COLO829 (cell line): Measurements from ENCODE around the gene ARHGEF12.
A peak's percentile ranks its signal among the peaks of the same experiment; 100 is the strongest.

ENCODE experiments used
- DNase-seq: peaks from one replicate; pipeline ENCODE4 v3.0.0; 2012; ENCODE audit warnings: low spot score

ARHGEF12 gene

DNA sequence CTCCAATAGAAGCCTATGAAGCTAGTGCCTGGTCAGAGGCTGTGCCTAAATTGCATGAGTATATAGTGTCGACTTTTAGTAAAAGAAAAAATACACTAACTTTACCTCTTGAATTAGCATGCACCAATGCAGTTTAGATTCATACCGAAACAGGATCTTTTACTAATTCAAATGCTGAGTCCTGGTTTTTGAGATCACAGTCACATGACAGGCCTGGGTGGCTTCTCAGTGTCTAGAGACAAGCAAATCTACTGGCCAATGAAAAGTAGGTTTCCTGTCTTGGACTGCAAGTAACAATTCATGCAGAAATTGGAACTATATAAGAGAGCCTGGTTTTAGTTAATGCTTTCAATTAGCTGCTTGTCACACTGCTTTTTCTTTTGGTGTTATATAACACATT lies 7.2 kb downstream of the ARHGEF12 start:
- DNase-seq: no peak

DNA sequence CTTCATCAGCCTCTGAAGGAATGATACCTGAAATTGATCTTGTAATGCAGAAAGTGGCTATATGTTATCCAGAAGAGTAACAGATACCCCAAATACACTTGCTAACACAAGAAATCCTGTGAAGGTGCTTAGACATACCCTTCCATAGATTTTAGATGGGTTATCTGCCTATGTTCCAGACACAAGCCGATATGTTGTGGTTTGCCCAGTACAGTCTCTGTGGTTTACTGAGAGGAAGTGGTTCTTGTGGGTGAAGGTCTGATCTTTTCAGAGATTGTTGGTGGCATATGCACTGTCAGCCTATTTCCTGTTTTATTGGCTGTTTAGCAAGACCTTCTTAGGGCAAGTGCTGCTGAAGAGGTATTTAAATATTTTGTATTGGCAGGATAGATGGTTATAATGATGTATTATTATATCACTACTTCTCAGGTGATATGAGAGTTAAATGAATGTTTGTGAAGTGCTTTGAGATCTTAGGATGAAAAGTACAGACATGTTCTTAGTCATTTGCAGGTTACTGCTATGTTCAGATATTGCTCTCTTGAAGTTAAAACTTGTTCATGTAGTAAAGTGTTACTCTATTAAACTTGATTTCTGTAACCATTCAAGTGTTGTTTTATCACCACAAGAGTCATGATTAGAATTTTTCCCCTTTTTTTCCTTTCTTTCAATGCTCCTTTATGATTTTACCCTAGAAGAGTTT lies 8.2 kb downstream of the ARHGEF12 start:
- peak; percentile 50 for DNase-seq

DNA sequence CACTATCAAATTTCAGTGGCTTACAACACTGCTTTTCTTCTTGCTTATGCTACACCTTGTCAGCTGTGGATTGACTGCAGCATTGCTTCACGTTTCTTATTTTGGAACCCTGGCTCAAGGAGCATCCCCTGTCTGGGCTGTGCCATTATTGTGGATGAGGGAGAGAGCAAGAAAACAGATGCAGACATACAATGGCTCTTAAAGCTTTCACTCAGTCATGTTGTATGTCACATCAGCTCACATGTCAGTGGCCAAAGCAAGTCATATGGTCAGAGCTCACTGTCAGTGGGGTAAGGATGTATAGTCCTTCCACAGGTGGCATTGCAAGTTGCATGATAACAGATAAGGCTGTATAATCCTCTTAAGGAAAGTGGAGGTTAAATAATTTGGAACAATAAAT lies 10.0 kb downstream of the ARHGEF12 start:
- no peak for DNase-seq

DNA sequence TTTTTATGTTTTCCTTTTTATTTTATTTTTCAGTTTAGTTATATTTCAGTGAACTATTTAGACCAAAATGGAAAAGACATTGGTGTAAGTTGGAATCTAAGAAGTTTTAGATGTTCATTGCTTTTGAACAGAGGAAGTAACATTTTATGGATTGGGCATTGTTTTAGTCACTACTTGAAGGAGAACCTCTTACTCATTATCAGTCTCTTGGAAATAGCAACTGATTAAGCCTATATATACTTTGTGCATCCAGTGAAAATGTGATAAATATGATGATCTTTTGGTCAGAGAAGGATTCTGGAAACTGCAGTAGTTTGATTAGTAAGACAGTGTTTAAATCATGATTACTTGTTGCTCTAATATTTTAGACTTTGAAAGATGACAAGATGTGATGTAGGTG lies 14.4 kb downstream of the ARHGEF12 start:
- no peak for DNase-seq

DNA sequence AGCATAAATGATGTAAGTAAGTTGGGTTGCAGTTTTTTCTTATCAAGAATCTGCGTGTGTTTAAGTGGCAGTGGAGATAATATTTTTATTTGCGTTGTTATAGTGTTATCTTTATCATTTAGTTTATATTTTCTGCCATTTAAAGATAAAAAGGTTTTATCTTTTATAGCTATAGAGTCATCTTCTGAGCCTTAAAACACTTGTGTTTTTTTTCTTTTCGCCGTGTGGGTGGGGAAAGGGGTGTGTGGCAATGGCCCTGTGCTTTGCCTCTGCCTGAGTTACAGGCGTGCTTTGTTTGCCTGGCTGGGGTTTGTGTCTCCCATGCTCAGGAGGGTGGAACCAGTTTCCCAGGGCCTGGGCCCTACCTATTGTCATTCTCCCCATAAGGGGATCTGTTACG lies 16.2 kb downstream of the ARHGEF12 start:
- no peak for DNase-seq

DNA sequence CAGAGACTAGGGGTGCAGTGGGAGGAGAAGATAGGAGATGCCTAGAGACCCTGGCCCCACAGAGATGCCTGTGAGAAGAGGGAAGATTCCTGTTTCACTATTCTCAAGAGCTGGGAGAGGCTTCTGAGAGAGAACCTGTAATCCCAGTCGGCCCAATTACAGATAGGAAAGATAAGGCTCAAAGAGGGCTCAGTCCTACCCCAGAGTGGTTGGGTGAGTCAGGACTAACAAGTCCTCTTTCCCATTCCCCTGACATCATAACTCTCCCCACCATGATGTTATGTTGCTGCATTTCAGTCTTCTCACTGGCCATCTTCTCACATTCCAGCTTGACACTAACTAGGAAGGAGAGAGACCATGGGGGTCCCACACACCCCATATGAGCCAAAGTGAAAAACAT lies 17.9 kb downstream of the ARHGEF12 start:
- DNase-seq: no peak

DNA sequence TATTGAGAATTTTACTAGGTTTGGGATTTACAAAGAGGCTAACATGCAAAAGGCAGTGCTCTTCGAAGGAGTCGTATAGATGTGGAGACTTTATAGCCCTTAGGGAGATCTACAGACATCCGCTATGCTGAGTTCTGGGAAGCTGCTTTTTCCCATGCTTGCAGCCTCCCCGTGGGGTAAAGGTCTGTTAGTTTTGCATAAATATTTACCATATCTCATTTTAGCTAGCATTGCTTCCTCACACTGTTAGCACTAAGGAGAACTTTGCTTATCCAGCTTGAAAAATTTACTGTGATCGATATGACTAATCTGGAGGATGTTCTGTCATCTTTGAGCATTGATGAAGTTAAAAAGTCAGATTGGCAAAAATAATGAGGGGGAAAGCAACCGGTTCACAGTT lies 18.6 kb downstream of the ARHGEF12 start:
- DNase-seq: no peak

DNA sequence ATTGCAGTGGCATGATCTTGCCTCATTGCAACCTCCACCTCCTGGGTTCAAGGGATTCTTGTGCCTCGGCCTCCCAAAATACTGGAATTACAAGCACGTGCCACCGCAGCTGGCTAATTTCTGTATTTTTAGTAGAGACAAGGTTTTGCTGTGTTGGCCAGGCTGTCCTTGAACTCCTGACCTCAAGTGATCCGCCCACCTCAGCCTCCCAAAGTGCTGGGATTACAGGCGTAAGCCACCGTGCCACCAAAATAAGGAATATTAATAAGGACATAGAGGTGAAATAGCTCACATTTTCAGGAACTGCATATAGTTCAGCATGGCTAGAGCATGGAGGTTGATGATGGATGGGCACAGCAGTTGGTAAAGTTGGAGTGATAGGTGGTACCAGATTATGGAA lies 21.4 kb downstream of the ARHGEF12 start:
- no peak for DNase-seq

DNA sequence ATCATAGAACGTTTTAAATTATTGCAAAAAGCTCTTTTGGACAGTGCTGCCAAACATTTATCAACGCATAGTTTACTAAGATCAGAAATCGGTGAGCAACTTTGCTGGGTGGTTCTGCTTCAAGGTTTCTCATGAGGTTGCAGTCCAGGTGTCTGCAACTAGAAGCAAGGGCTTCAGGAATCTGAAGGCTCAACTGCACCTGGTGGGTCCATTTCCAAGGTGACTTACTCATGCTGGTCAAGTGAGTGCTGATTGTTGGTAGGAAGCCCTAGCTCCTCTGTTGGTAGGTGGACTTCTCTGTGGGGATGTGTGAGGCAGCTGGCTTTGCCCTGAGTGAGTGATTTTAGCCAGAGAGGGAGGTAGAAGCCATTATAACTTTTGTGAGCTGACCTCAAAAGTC lies 22.5 kb downstream of the ARHGEF12 start:
- no peak for DNase-seq

DNA sequence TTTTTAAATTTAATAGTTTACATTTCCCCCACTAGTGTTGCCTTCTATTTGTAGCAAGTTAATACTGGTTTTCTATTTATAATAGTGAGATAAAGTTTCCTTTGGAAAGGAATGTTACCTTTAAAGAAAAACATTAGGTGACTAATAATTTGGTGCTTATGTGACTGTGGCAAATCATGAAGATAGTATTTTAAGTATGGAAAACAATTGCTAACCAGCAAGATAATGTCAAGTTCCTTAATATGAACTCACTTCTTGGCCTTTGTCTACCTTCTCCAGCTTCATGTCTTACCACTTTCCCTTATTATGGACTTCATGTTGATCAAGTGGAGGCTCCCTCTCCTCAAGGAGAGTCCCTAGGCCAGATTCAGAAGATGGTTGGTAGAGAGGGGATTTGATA lies 27.2 kb downstream of the ARHGEF12 start:
- no peak for DNase-seq

DNA sequence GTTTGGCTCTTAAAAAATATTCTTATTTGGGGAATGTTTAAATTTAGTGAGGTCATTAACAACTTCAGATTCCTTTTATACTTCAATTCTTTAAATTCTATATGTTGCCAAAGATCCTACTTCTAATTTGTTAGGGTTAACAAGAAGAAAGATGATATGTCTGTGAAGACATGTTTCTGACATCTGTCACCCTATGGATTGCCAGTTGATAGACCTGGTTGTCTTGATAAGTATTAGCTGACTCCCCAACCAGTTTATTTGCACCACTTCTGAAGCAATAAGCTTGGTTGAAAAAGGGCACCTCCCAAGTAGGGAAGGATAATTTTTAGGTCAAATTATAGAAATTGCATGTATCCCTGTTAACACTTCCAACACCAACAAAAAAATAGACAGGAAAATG lies 29.3 kb downstream of the ARHGEF12 start:
- no peak for DNase-seq

DNA sequence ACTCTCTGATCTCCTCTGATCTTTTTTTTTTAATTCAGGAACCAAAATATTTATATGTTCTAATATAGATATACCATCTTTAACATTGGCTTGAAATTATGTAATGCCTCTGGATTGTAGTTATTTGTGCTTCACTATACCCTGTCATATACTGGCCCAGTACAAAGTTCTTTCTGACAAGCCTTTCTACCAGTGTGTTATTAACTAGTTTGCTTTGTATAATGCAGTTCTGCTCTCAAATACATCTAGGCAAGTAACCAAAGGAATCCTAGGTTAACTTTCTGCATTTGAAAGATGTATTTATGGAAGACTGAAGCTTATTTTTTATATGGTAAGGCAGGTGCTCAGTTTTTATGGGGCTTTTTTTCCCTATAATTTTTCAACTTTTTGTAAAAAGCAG lies 36.1 kb downstream of the ARHGEF12 start:
- no peak for DNase-seq

DNA sequence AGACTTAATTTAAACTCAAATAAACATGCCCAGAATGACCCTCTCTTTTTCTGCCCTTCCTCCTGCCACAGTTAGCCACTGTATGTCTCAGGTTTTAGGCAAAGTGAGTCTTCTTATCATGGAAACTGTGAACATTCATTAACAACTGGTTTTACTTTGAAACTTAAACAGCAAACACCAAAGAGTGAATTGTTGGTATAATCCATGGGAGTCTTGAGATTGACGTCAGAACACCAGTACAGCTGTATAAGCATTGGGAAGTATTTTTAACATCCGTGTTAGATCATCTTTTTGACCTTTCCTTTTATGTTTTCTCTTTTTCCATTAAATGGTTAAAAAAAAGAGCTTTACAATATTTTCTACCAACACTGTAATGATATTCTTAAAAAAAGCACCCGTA lies 38.9 kb downstream of the ARHGEF12 start:
- DNase-seq: no peak

DNA sequence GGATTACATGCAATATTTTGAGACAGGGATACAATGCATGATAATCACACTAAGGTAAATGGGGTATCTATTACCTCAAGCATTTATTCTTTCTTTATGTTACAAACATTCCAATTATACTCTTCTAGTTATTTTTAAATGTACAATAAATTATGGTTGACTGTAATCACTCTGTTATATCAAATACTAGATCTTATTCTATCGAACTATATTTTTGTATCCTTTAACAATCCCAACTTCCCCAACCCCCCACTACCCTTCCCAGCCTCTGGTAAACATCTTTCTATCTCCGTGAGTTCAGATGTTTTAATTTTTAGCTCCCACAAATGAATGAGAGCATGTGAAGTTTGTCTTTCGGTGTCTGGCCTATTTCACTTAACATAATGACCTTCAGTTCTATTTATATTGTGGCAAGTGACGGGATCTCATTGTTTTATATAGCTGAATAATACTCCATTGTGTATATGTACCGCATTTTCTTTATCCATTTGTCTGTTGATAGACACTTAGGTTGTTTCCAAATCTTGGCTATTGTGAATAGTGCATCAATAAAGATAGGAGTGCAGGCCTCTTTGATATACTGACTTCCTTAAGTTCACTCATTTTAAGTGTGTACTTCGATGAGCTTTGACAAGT lies 40.5 kb downstream of the ARHGEF12 start:
- no peak for DNase-seq

DNA sequence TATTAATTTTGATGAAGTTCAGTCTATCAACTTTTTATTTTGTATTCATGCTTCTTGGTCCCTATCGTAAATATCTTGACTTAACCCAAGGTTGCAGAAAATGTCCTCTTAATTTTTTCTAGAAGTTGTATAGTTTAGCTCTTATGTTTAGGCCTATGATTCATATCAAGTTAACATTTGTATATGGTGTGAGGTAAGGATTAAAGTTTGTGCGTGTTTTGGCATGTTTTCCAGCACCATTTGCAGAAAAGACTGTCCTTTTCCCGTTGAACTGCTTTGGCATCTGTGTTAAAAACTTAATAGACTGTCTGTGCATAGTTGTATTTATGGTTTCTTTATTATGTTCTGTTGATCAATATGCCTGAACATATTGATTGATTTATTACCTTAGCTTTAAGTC lies 42.3 kb downstream of the ARHGEF12 start:
- DNase-seq: no peak

DNA sequence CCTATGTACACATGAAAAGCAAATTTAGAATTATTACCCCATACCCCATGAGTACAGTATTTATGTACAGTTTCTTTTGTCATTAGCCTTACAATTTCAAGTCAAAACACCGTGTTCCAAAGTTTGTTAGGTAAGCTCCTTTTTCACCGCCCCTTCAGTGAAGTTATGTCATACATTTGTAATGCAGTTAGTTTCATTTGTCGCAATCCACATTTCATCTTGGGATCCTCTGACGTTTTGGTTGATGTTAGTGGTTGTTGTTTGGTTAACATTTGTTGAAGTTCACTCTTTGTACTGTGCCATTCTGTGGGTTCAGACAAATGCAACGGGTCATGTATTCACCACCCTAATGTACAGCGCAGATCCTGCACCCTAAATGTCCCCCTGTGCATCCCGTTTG lies 45.2 kb downstream of the ARHGEF12 start:
- no peak for DNase-seq

DNA sequence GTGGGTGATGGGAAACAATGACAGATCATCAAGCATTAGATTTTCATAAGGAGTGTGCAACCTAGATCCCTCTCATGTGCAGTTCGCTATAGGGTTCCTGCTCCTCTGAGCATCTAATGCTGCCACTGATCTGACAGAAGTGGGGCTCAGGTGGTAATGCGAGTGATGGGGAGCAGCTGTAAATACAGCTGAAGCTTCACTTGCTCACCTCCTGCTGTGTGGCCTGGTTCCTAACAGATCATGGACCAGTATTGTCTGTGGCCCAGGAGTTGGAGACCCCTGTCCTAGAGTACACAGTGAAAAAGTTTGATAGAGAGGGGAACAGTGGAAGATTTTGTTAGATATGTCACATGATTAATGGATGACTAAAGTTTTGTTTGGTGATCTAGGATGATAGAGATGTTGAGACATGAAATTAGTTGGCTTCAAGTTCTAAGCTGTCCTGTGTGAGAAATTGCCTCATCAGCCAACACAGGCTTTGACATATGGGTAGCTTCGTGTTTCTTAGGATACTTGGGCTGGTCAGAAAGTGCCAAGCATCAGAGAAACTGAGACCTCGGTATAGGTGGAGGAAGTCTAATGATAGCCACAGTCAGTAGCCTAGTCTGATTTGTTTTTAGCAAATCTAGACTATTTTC lies 47.4 kb downstream of the ARHGEF12 start:
- no peak for DNase-seq

DNA sequence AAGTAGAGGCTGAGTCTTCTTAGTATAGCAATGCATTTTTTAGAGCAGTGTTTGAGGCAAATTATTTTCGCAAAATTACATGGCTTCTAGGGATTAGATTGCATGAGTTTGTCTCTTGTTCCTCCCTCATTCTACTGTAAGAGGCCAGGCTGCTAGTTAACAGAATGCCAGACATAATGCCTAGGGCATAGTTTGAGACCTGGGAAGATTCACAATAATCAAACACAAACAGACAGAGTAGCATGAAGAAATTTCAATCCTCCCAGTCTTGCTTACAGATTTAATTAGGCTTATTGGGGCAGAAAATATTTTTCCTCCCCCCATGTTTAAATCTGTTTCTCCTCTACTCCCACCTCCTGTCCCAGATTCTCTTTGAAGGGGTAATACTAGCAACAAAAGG lies 48.3 kb downstream of the ARHGEF12 start:
- DNase-seq: no peak

DNA sequence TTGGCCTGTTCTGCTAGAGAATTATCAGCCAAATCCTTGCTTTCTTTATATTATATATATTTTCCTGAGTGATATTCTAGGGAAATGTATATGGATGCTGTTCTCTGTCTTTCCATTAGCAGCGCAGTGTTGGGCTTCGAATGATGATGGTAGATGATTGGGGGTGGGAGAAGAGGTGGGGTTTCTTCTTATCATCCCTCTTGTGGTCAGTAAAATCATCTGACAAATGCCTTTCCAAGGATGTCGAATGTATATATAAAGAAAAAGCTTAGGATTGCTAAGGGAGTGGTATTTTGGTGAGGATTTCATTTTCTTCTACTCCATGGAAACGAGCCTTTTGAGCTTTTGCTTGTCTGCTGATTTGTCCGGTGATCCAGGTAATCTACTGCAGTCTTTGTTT lies 48.9 kb downstream of the ARHGEF12 start:
- no peak for DNase-seq

DNA sequence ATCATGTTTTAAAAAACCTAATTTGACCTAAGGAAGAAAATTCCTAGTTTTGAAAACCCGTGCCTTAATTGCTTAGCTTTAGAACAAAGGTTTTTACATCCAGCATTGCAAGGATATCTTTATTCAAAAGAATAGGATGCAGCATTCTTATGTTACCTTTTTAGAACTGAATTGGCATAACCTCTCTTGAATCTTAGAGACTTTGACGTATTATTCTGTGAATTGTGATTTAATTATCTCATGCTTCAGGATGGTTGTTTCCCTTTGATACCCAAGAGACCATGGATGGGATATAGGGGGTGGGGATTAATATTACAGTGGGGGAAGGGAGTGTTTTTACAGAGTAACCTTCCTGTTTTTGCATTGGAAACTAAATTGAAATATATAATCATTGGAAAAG lies 49.4 kb downstream of the ARHGEF12 start:
- DNase-seq: no peak

DNA sequence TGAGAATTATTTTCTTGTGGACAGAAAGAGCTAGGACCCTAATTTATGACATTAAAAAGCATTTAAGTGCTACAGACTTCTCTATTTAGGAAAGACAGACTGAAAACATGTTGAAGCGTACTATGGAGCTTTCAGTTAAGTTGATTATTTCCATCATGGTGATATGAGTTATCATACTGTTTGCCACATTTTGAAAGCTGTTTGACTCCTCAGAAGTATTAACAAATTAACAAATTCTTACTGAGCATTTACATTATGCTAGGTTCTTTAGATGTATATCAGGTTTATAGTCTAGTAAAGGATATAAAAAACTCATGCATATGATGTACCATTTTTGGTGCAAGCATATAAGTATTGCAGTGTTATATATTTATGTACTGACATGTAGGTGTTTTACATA lies 50.1 kb downstream of the ARHGEF12 start:
- no peak for DNase-seq

DNA sequence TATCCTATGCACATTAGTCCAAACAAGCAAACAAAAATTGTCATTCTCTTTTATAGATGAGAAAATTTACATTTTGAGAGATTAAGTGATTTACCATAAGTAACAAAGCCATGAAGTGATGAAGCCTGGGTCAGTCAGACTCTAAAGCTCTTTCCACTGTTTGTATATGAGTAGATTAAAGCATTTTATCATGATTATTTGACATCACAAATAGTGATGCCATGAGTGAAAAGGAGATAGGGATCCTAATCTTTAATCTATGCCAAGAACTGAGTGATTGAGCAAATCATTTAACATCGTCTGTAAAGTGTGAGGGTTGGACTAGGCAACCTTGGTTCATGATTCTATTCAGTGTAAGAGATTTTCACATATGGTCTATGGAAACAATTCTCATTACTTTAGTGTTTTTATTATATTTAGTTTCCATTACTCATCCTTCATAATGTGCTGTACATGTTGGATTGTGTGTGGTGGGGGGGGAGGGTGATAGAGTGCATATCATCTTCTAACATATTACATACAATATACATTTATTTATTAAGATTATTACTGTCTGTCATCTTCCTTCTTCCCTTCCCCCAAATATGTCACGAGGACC lies 50.7 kb downstream of the ARHGEF12 start:
- DNase-seq: no peak

DNA sequence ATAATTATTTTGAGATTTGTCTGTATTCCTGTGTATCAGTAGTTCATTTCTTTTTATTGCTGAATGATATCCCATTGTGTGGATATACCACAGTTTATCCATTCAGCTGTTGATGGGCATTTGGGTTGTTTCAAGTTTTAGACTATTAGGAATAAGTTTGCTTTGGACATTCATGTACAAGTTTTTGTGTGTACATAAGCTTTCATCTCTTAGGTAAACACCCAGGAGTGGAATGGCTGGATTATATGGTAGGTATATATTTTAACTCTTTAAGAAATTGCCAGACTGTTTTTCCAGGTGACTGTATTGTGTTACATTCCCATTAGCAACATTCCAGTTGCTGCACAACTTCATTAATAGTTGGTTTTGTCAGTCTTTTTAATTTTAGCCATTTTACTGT lies 52.0 kb downstream of the ARHGEF12 start:
- no peak for DNase-seq
